ENCODE data around the gene WSB1.

WSB1 gene

GRCh38 chr17:27353461-27354050 is 59.6 kb downstream of the WSB1 start (continued):
- TF ChIP-seq FEZF1 (tag by site-specific recombination; IDR thresholded peaks at IDR 0.05) (0 out of 2 replicates have a peak, but pooled peaks have one; percentile 7), SCRT2 (tag by site-specific recombination; IDR thresholded peaks at IDR 0.05) (0 out of 2 replicates have a peak, but pooled peaks have one; percentile 37), ZNF404 (tag by site-specific recombination; IDR thresholded peaks at IDR 0.05) (no peak), ZNF518A (tag by site-specific recombination; conservative IDR thresholded peaks at IDR 0.05; ENCODE audit: low read depth) (no peak), ELK4 (IDR thresholded peaks at IDR 0.05; ENCODE audit: borderline replicate concordance, low read depth, low read length) (no peak), ZBTB11 (tag by site-specific recombination; conservative IDR thresholded peaks at IDR 0.05; ENCODE audit: low read depth) (peak; percentile 49; the same call in 1 of the 2 replicates), HIC1 (tag by site-specific recombination; IDR thresholded peaks at IDR 0.05) (peak; percentile 98), ZFP3 (tag by site-specific recombination; IDR thresholded peaks at IDR 0.05; ENCODE audit: low read depth) (no peak), SALL2 (tag by site-specific recombination; IDR thresholded peaks at IDR 0.05; ENCODE audit: borderline replicate concordance) (no peak), ZNF146 (tag by site-specific recombination; IDR thresholded peaks at IDR 0.05) (peak; percentile 23; the same call in 1 of the 2 replicates), ZNF302 (tag by site-specific recombination; IDR thresholded peaks at IDR 0.05; ENCODE audit: low read depth) (no peak), ZNF157 (tag by site-specific recombination; IDR thresholded peaks at IDR 0.05) (no peak), OSR2 (tag by site-specific recombination; IDR thresholded peaks at IDR 0.05) (0 out of 2 replicates have a peak, but pooled peaks have one; percentile 17), ZNF394 (tag by site-specific recombination; IDR thresholded peaks at IDR 0.05; ENCODE audit: borderline replicate concordance) (peak; percentile 71), ZNF777 (tag by site-specific recombination; IDR thresholded peaks at IDR 0.05; ENCODE audit: borderline replicate concordance) (no peak), ZNF239 (tag by site-specific recombination; IDR thresholded peaks at IDR 0.05) (no peak), ZNF514 (tag by site-specific recombination; IDR thresholded peaks at IDR 0.05) (no peak), ZNF214 (tag by site-specific recombination; IDR thresholded peaks at IDR 0.05; ENCODE audit: borderline replicate concordance) (no peak), YY2 (tag by site-specific recombination; IDR thresholded peaks at IDR 0.05) (peak; percentile 90), ZBTB8A (tag by site-specific recombination; IDR thresholded peaks at IDR 0.05) (peak; percentile 89), ZBTB17 (tag by site-specific recombination; IDR thresholded peaks at IDR 0.05) (no peak), ZNF670 (tag by site-specific recombination; IDR thresholded peaks at IDR 0.05; ENCODE audit: low read depth) (no peak), ZNF426 (tag by site-specific recombination; IDR thresholded peaks at IDR 0.05) (no peak), TSHZ1 (tag by site-specific recombination; IDR thresholded peaks at IDR 0.05; ENCODE audit: borderline replicate concordance) (peak; percentile 74; the same call in 1 of the 2 replicates)

Data from HEK293 (cell line).